ENCODE measurements around the gene IGF2R.

IGF2R gene

DNA sequence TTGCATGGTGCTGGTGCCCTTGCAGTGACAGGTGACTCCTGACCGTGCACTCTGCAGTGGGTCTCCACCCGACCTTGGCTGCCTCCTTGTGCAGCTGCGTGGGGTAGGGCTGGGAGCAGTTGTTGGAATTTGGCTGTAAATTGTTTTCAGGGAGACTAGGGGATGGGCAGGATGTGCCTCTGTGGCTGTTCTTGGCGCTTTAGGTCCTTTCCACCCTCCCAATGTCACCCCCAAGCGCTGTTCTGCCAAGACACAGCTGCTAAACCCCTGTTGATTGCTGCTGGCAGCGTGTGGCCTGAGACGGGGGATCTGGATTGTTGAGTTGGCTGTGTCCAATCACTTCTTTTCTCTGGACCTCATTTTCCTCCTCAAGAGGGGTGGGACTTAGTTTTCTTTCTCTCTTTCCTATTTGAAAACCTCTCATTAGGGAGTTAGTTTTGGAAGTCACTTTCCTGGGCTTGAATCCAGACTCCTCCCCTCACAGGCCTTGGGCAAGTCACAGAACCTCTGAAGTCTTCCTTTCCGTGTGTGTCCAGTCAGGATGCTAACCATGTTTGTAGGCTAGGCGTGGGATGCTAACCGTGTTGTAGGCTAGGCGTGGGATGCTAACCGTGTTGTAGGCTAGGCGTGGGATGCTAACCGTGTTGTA, 8.5 kb downstream of the IGF2R start:
- no peak for DNase-seq (ENCODE audit: low read depth in 3 of 3)

DNA sequence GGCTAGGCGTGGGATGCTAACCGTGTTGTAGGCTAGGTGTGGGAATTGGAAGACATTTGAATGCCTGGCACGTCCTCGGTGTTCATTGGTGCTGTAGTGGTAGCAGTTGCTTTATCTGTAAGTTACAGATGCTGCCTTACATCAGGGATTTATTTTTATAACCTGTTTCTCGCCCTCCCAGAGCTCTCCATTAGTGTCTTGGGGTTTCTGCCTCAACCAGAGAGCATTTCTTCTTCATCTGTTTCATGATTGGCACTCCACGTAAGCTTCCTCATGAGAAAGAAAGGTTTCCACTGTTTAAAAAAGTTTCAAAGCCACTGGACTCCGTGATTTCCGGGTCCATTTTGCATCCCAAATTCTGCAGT, 9.0 kb downstream of the IGF2R start:
- no peak for DNase-seq (ENCODE audit: low read depth in 3 of 3)

DNA sequence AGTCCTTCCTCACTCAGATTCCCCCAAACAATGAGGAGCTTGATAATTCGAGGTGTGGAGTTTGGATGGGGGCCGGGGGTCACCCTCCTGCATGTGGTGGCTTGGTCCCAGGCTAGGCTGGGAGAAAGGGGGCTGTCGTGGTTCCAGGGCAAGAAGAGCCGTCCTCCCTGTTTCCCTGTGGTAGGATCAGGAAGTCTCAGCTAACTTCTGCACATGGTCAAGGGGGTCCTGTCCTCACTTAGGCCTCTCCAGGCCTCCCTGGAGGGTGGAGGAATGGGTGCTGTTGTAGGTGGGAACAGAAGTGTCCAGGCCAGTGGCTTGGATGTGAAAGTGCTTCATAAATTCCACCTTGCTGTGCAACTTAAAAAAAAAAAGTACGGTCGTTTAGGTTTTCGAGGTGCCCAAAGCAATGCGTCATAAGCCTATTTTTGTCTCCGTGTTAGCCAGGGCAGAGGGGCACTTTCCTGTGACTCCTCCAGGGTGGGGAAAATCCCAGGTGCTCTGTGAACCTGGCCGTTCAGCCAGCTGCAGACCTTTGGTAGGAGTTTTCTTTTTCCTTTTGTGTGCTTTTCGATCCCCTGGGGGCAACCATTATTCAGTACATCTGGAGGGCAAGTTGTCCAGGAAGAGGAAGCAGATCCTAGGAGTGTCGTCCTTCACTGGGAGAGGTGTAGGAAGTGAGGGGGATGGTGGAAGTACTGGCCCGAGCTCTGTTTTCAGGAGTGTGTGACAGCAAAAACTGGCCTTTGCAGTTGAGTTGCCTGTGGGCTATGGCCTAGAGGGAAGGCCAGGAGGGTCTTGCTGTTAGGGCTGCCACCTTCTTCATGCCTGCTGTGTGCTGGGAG, 9.6 kb downstream of the IGF2R start:
- DNase-seq (ENCODE audit: low read depth in 3 of 3) = peak in 1 of 3 donors; percentile 31

DNA sequence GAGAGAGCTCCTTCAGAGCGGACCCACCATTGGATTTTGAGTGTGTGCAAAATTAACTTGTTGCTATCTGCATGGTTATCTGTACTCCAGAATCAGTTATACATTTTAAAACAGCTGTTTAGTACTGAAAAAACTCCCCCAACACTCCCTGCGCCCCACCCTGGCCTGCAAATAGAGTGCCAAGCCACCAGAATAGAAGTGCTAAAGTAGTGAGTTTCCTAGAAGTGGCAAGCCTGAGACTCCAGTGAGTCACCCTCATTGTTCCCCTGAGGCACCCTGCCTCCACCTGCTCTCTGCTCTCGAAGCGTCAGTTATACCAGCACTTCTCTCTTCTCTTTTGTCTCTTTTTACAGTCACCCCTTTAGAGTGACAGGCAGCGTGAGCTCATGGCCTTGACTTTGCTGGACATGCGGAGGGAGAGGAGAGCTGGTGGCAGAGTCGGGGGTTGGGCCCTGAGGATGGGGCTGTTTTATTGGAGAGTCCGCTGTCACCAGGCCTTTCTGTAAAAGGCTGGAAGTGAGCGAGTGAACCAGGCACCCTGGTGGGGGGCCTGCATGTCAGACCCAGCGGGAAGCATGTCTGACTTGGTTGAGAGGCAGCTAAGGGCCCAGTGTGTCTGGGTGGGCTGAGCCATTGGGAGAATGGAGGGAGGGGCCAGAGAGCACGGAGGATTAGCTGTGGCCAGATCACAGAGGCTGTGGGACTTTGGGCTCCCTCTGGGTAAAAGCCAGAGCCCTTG, 10.4 kb downstream of the IGF2R start:
- DNase-seq (ENCODE audit: low read depth in 3 of 3) = peak in 2 of 3 donors; percentile 50 to 58

DNA sequence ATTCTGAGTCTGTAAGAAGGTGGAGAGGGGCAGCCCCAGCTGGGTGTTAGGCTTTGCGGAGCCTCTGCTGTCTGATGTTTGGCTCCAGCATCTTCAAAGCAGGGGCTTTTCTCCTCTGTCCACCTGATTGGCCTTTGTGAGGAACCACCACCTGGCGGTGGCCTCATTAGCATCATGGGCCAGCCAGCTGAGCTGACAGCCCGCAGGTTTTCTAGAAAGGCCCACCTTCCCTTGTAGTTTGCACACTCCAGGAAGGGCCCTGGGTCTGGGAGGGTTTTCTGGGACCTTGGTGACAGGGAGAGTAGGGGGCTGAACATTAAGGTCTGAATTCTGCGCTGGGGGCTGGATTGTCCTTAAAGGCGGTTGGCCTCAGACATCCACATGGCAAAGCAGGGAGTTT, 11.6 kb downstream of the IGF2R start:
- no peak for DNase-seq (ENCODE audit: low read depth in 3 of 3)

DNA sequence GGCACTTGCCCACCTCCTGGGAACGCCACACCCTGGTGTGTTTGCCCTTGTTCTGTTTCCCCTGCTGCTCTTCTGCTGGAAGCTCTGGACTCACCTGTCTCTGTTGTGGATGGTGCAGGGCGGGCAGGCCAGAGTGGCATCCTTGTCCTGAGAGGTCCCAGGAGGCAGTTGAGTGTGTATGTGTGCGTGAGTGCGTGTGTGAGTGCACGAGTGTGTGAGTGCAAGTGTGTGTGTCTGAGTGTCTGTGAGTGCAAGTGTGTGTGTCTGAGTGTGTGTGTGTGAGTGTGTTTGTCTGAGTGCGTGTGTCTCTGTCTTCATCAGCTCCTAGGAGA, 12.2 kb downstream of the IGF2R start:
- DNase-seq (ENCODE audit: low read depth in 3 of 3) = no peak

DNA sequence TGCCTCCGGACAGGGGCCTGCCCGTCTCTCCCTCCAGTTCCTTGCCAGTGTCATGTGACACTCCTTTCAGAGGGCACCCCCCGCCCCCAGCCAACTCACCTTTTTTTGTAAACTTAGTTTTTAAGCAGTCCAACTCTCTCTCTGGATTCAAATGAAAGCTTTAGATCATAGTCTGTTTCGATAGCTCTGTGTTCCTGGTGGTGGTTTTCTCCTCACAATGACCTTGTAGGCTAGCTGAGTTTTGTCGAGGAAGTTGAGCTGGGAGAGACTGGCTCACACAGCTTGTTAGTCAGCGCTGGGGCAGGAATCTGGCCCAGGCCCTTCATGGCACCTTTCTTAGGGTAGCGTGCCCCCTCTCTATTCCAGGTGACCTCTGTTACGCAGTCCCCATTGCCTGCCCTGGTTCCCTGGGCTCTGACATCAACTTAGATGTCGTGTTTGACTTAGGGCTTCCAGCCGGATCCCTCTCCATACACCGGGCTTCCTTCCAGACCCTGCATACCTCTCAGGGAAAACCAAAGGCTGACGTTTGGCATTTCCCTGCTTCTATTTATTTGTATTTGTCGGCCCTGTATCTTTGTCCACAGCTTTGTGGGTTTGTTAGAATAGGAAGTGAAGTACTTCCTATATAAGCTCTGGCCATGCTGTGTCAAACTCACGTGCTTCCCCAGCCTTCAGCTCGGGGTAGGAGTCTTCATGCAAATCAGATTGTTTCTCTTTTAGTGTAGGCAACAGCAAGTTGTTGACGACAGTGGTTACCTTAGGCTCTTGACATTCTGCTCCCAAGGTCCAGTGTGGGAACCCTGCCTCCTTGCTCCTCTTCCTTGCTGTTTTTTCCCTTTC, 12.7 kb downstream of the IGF2R start:
- DNase-seq (ENCODE audit: low read depth in 3 of 3) = no peak

DNA sequence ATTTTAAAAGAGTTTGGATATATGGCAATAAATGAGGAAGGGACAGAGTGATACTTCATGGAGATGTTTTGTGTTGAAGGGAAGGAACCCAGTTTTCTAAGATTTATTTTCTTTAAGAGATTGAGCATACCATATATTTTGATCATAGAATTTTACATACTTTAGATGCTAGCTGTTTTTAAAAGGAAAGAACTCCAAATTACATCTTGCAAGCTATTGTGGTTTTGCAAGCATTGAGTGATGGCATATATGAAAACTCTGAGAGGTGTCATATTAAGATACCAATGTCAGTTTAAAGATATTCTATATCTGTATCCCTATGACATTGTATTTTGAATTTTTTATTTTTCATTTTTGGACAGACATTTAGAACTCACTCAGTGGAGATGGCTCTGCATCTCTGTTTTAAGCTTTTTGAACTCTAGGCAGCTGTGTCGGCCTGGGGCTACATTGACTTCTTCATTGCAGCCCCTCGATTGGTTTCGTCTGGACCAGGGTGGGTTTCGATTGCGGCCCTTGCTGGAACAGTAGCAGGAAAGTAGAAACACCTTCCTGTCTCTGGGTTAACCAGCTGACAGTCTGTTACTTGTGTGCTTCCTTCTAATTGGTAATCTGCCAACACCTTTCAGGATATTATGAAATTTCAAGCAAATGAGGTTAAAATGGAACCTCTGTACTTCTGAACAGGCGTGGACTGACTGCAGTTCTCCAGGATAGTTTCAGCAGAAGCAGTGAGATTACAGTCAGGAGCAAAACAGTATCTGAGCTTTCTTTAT, 14.0 kb downstream of the IGF2R start:
- DNase-seq (ENCODE audit: low read depth in 3 of 3) = no peak

DNA sequence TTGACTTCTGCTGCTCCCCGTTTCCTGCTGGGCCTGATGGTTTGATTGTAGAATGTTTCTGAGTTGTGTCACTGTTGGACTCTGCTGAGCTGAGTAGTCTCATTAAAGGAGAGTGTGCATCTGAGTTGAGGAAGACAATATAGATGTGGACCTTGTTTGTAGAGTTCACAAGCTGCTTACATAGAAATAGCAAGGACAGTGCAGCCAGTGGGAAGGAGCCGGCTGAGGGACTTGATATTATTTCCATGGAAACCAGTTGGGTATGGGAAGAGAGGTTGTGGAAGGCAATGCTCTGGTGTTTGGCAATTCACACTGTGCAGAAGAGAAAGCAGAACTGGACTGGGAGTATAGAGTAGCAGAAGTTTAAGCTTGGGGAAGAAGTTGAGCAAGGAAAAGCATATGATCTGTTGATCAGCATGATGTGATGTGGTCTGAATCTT, 14.8 kb downstream of the IGF2R start:
- no peak for DNase-seq (ENCODE audit: low read depth in 3 of 3)

DNA sequence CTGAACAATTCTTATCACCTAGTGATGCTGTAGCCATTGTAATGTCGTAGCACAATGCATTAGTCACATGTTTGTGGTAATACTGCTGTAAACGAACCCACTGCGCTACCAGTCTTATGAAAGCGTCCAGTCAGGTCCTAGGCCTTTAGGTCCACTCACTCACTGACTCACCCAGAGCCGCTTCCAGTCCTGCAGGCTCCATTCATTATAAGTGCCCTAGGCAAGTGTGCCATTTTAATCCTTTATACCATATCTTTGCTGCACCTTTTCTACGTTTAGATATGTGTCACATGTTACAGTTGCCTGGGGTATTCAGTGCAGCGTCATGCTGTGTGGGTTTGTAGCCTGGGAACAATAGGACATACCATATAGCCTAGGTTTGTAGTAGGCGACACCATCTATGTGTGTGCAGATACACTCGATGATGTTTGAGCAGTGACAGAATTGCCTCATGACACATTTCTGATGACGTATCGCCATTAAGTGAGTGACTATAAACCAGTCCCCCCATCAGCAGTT, 15.4 kb downstream of the IGF2R start:
- no peak for DNase-seq (ENCODE audit: low read depth in 3 of 3)

DNA sequence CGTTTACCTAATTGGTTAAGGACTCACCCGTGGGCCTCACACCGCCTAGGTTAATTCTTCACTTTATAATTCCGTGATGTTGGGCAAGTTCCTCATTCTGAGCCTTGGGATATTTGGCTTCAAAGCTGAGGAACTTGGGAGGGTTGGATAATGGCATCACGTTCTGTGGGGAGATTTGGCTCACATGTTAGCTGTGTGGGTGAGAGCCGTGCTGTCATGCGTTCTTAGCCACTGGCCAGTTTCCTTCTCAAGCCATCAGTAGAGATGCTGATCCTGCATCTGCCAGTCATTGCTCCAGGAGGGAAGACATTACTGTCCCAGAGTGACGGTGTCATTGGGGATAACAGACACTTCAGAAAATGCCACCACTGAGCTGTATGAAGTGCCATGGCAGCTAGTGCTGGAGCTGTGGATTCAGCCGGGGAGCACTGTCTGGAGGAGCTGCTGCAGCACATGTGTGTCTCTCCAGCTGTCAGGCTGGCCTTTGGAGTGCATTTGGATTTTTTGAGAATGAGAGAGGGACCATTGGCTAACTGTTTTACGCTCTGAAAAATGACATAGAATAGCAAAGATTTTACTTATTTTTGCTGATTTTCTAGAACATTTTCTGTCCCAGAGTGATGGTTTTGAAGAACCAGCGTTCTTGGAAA, 16.5 kb downstream of the IGF2R start:
- no peak for DNase-seq (ENCODE audit: low read depth in 3 of 3)

DNA sequence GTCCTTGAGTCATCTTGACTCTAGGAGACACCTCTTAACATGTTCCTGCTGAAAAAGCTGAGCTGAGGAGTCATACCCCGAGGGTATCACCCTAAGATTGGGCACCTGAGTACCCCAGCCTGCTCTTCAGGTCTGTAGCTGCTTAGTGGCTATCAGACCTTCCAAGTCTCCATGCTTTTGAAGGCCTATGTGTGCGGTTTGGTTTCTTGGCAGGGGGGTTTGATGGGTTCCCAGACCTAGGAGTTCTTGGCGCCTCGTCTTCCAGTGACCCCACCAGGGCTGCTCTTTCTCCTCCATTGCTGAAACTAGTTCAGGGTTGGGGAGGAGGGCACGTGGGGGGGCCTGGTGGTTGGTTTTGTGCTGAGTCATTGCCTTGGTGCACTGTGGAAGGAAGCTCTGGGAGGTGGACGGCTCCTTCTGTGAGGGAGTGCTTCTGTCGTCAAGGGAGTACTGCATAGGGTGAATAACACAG, 20.1 kb downstream of the IGF2R start:
- no peak for DNase-seq (ENCODE audit: low read depth in 3 of 3)

DNA sequence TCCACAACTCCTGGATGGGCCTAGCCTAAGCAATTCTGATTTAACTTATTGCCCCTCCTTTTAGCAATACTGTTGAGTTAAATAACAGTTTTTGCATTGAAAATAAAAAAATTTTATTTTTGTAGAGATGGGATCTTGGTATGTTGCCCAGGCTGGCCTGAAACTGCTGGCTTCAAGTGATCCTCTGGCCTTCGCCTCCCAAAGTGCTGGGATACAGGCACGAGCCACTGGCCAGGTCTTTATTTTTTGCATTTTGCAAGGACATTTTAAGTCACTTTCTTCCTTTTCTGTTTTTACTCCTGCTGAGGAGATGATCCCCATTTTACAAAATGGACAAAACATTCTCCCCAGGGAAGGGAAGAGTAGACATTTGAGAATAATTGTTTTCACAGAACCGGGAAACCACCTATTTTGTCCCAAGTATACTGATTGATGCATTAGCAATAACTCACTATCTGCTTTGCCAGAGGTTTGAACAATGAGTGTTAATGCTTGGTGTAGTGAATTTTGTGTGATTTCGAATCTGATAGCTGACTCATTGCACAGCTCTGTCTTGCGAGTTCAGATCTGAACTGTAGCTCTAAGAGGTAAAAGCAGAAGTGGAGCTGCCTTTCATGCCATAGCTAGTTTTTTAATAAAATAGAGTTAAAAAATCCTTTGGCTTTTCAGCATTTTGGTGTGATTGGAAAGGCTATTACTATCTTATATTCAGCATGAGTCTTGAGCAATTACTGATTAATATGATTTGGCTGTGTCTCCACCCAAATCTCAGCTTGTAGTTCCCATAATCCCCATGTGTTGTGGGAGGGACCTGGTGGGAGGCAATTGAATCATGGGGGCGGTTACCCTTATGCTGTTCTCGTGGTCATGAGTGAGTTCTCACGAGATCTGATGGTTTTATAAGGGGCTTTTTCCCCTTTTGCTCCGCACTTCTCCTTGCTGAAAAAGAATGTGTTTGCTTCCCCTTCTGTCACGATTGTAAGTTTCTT, 20.9 kb downstream of the IGF2R start:
- no peak for DNase-seq (ENCODE audit: low read depth in 3 of 3)

DNA sequence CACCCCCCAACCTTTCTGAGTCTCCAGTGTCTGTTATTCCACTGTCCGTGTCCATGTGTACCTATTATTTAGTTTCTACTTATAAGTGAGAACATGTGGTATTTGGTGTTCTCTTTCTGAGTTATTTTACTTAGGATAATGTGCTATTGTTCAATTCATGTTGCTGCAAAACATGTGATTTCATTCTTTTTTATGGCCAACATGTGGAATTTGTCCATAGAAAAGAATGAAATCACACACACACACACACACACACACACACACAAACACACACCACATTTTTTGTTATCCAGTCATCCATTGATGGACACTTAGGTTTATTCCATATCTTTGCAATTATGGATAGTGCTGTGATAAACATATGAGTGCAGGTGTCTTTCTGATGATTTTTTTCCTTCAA, 23.5 kb downstream of the IGF2R start:
- DNase-seq (ENCODE audit: low read depth in 3 of 3) = no peak

DNA sequence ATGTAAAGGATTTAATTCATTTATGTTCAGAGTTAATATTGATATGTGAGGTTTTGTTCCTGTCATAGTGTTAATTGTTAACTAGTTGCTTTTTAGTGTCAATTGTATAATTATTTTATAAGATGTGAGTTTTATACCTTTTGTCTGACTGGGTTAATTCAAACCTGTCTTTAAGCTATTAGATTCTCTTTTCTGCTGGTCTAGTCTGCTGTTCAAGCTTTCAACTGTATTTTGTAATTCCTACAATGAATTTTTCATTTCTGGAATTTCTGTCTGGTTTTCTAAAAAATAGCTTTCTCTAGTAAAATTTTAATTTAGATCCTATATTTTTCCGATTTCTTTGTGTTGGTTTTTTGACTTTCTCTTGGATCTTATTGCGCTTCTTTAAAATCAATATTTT, 26.5 kb downstream of the IGF2R start:
- DNase-seq (ENCODE audit: low read depth in 3 of 3) = no peak

DNA sequence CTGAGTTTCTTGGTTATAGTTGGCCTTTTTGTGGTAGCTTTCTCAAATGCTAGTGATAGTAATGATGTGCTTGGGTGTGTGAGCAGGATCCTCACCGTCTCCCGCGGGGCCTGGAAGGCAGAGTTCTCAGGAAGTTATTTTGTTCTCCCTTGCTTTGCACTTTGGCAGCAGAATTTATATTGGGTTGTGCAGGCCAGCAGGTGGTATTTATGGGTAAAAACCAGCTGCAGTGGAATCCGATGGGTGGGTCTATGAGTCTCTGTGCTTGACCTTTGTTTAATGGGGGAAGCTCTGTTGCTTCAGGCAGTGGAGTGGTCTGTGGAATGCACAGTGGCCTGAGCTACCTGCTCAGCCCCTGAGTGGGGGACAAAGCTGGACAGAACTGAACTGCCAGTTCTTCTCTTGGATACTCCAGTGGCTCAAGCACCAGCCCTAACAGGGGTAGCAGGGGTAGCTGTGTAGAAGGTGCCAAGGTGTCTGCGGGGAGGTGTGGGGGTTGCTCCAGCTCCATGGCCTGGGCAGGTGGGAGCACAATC, 27.3 kb downstream of the IGF2R start:
- DNase-seq (ENCODE audit: low read depth in 3 of 3) = no peak

DNA sequence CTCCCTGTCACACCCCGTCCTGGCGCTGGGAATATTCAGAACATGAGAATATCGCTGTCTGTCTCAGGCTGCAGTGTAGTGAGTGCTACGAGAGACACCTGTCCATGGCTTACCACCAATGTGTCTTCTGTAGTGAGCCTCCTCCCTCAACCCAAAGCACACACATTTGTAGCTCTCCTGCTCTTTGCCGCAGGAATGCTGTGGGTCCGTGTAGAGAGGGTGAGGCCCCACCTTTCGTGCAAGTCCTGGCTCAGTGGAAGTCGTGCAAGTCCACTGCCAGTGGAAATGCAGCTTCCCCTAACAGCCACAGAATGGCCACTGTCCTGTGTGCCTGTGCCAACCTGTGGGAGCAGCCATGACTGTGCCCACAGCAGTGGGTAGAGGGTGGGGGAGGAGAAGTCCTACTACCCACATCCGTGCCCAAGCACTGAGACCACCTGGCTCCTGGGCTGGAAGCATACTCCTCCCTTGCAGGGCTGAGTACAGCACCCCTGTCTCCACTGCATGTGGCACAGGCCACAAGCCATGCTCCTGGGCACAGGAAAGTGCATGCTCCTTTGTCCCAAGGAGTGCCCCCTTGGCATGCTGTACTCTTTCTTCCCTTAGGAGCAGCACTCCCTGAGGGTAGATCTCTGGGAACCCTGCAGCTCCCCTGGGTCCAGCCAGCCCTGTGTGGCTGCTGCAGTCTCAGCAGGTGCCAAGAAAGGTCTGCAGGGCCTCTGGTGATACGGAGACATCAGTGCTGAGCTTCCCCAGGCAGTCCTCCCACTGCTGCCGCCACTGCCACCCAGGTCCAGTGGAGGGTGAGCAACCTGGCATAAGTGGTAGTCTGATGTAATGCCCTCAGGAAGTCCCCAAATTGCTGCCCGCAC, 28.0 kb downstream of the IGF2R start:
- no peak for DNase-seq (ENCODE audit: low read depth in 3 of 3)
